ENCODE data around the gene KRR1. TPM values are rescaled to one million over a fixed set of nuclear protein-coding genes. Genes with fewer than 3 reads are reported as not detected.

Gene KRR1
- total RNA-seq, 1 experiment from 2014 or later: 41.6 TPM

GRCh38 chr12:75480469-75480949 is 30.9 kb downstream of the KRR1 start, which contains the start of gene GLIPR1:
Gene GLIPR1 (plus strand): TSS chr12:75480755. CDS start chr12:75480881, 126 bp downstream.
- H3K9me3 ChIP-seq (ENCODE audit: insufficient read depth, low read depth): no peaks in the 10 kb centered on the region
- intact Hi-C loops (cut with micrococcal nuclease; ENCODE audit: unreplicated experiment): loop anchor here (1.0 kb wide), 1 partner anchor 89 kb away; the partner anchor contains the start of gene GLIPR1L2
- CTCF ChIA-PET: interaction anchor here (0.7 to 0.8 kb wide), 2 partner anchors 91 to 734 kb away, joined by 3 to 6 read pairs; no protein-coding TSS in a partner anchor
- BruUV-seq (replicated peaks): no TSS peak
- POLR2A ChIA-PET (ENCODE audit: unreplicated experiment): interaction anchor here (0.5 to 1.7 kb wide), 7 partner anchors 12 to 941 kb away, joined by 4 to 11 read pairs (median 6); partner anchors contain the start of gene GLIPR1L2
- no peak within 1 kb of the TSS; the same call in 1 of the 2 replicates for H2AFZ ChIP-seq
- H3K36me3 ChIP-seq (ENCODE audit: low read depth): no peaks in the 10 kb centered on the region
- DNase-seq: peak; percentile 46 to 69
- TF ChIP-seq CTCF (conservative IDR thresholded peaks at IDR 0.05) (no peak), EZH2 (IDR thresholded peaks at IDR 0.05; ENCODE audit: low read depth) (no peak)
- peaks cover 11% of the 10 kb centered on the region; the same call in 1 of the 2 replicates for H3K4me1 ChIP-seq (replicated peaks; ENCODE audit: insufficient read depth)
- no peak within 1 kb of the TSS for H3K4me3 ChIP-seq
- H3F3A ChIP-seq (ENCODE audit: insufficient read depth, low read depth): no peaks in the 10 kb centered on the region
- H3K4me2 ChIP-seq: peak within 1 kb of the TSS; percentile 34; the same call in 1 of the 2 replicates
- no peak within 1 kb of the TSS for H3K27ac ChIP-seq
- H3K9me2 ChIP-seq (ENCODE audit: insufficient read depth): no peaks in the 10 kb centered on the region
- H3K27me3 ChIP-seq (ENCODE audit: insufficient read depth, low read depth): no peaks in the 10 kb centered on the region
- no peaks in the 10 kb centered on the region for H4K20me1 ChIP-seq (ENCODE audit: insufficient read depth)
- no peaks in the 10 kb centered on the region for H3K79me2 ChIP-seq (ENCODE audit: low read depth)

GRCh38 chr12:75479963-75480461 is 31.4 kb downstream of the KRR1 start:
- Histone ChIP-seq H3K4me1 (replicated peaks; ENCODE audit: insufficient read depth) (peaks cover 11% of the 10 kb centered on the region; the same call in 1 of the 2 replicates), H2AFZ (no peak overlapping the region; the same call in 1 of the 2 replicates), H3K9me3 (ENCODE audit: insufficient read depth, low read depth) (no peaks in the 10 kb centered on the region), H3K27me3 (ENCODE audit: insufficient read depth, low read depth) (no peaks in the 10 kb centered on the region), H3K9me2 (ENCODE audit: insufficient read depth) (no peaks in the 10 kb centered on the region), H3K4me3 (no peak overlapping the region), H3K27ac (no peak overlapping the region), H3K79me2 (ENCODE audit: low read depth) (no peaks in the 10 kb centered on the region), H3K4me2 (no peak overlapping the region), H3K36me3 (ENCODE audit: low read depth) (no peaks in the 10 kb centered on the region), H3F3A (ENCODE audit: insufficient read depth, low read depth) (no peaks in the 10 kb centered on the region), H4K20me1 (ENCODE audit: insufficient read depth) (no peaks in the 10 kb centered on the region)
- intact Hi-C loops (cut with micrococcal nuclease; ENCODE audit: unreplicated experiment): loop anchor here (1.0 kb wide), 1 partner anchor 89 kb away; the partner anchor contains the start of gene GLIPR1L2
- CTCF ChIA-PET: interaction anchor here (0.8 kb wide), 1 partner anchor 91 kb away, joined by 3 read pairs; no protein-coding TSS in a partner anchor
- BruUV-seq (replicated peaks): TSS peak; percentile 92
- POLR2A ChIA-PET (ENCODE audit: unreplicated experiment): interaction anchor here (0.6 to 1.7 kb wide), 4 partner anchors 17 to 973 kb away, joined by 4 to 11 read pairs (median 8); partner anchors contain the start of gene GLIPR1L2
- no peak for DNase-seq
- TF ChIP-seq EZH2 (IDR thresholded peaks at IDR 0.05; ENCODE audit: low read depth) (no peak), CTCF (conservative IDR thresholded peaks at IDR 0.05) (no peak)

- Histone ChIP-seq H3K27ac (no peak overlapping the region), H2AFZ (no peak overlapping the region), H3K36me3 (ENCODE audit: low read depth) (no peaks in the 10 kb centered on the region), H3F3A (ENCODE audit: insufficient read depth, low read depth) (no peaks in the 10 kb centered on the region), H3K9me3 (ENCODE audit: insufficient read depth, low read depth) (no peaks in the 10 kb centered on the region), H3K9me2 (ENCODE audit: insufficient read depth) (no peaks in the 10 kb centered on the region), H4K20me1 (ENCODE audit: insufficient read depth) (no peaks in the 10 kb centered on the region), H3K4me1 (replicated peaks; ENCODE audit: insufficient read depth) (peaks cover 11% of the 10 kb centered on the region; the same call in 1 of the 2 replicates), H3K27me3 (ENCODE audit: insufficient read depth, low read depth) (no peaks in the 10 kb centered on the region), H3K4me3 (no peak overlapping the region), H3K79me2 (ENCODE audit: low read depth) (no peaks in the 10 kb centered on the region), H3K4me2 (no peak overlapping the region)
- DNase-seq: no peak
- ChIA-PET POLR2A (ENCODE audit: unreplicated experiment) (no interaction called here), CTCF (no interaction called here)
- no peak for TF ChIP-seq EZH2 (IDR thresholded peaks at IDR 0.05; ENCODE audit: low read depth)
- intact Hi-C loops (cut with micrococcal nuclease; ENCODE audit: unreplicated experiment): no loop called here
- BruUV-seq (replicated peaks): no TSS peak
Observed at GRCh38 chr12:75478116-75478794, 33.2 kb downstream of the KRR1 start.

Measured in PC-9 (cell line).